ENCODE measurements around the gene MYO18B.

DNA sequence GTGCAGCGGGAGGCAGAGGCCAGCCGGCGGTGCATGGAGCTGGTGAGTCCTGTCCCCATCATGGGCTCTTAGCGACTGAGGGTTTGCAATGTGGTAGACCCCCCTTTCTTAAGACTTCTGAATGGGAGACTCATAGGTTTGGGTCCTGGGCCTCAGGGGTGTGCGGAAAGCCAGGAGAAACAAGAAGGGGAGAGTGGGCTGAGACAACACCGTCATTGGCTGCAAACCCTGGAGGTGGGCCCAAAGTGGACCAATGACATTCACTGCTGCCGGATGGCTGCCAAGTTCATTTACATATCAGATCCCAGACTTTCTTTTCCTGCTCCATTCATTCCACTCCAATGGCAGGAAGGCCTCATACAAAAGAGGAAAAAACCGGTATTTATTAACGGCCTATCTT lies 213.3 kb downstream of the MYO18B start:
- TF ChIP-seq TAF1 (IDR thresholded peaks at IDR 0.05; ENCODE audit: borderline replicate concordance, insufficient read depth, low read length) (no peak), POLR2AphosphoS5 (IDR thresholded peaks at IDR 0.05; ENCODE audit: low read depth, low read length) (no peak)
- TF ChIP-seq, protein P1, sequence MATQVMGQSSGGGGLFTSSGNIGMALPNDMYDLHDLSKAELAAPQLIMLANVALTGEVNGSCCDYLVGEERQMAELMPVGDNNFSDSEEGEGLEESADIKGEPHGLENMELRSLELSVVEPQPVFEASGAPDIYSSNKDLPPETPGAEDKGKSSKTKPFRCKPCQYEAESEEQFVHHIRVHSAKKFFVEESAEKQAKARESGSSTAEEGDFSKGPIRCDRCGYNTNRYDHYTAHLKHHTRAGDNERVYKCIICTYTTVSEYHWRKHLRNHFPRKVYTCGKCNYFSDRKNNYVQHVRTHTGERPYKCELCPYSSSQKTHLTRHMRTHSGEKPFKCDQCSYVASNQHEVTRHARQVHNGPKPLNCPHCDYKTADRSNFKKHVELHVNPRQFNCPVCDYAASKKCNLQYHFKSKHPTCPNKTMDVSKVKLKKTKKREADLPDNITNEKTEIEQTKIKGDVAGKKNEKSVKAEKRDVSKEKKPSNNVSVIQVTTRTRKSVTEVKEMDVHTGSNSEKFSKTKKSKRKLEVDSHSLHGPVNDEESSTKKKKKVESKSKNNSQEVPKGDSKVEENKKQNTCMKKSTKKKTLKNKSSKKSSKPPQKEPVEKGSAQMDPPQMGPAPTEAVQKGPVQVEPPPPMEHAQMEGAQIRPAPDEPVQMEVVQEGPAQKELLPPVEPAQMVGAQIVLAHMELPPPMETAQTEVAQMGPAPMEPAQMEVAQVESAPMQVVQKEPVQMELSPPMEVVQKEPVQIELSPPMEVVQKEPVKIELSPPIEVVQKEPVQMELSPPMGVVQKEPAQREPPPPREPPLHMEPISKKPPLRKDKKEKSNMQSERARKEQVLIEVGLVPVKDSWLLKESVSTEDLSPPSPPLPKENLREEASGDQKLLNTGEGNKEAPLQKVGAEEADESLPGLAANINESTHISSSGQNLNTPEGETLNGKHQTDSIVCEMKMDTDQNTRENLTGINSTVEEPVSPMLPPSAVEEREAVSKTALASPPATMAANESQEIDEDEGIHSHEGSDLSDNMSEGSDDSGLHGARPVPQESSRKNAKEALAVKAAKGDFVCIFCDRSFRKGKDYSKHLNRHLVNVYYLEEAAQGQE (IDR thresholded peaks at IDR 0.05; ENCODE audit: insufficient read depth in 1 of 2, low read depth in 2 of 2, low read length in 2 of 2) = no peak

Data from PFSK-1 (cell line).